ENCODE measurements around the gene SLC25A19. TPM values are rescaled to one million over a fixed set of nuclear protein-coding genes. Genes with fewer than 3 reads are reported as not detected.
"Not testable (repeated sequence)": the region's sequence is repeated elsewhere in the genome, so short reads cannot be mapped to it uniquely, and the experiment has no call there.

SLC25A19 gene
- total and polyA plus RNA-seq, 2 donors (not counting 1 experiment from before 2014, with no cell fraction given), result 5.1 to 9.7 TPM

DNA sequence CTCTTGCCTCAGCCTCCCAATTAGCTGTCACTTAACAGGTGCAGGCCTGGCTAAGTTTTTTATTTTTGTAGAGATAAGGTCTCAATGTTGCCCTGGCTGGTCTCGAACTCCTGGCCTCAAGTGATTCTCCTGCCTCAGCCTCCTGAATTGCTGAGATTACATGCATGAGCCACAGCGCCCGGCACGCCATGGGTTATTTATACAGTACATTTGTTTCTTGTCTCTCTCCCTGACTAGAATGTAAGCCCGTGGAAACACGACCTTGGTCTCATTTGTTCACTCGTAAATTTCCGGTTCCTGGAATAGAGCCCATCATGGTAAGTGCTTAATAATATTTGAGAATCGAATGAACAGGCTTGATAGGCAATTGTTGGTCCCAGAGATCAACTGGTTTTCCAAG, 2.0 kb downstream of the SLC25A19 start:
- Histone ChIP-seq H3K27me3 (ENCODE audit: control insufficient read depth, insufficient read depth, low read length) (no peaks in the 10 kb centered on the region), H3K79me2 (ENCODE audit: control insufficient read depth, insufficient read depth, low read length) (no peaks in the 10 kb centered on the region), H3K4me2 (ENCODE audit: extremely low read depth, insufficient read depth, low read length) (no peak overlapping the region), H2AFZ (ENCODE audit: low read length) (no peak overlapping the region), H3K4me3 (replicated peaks in 1 of 4; ENCODE audit: control extremely low read depth in 1 of 4, insufficient read depth in 1 of 4, low read depth in 3 of 4, low read length in 4 of 4) (no peak overlapping the region), H3K9me3 (ENCODE audit: control insufficient read depth, insufficient read depth, low read depth, low read length) (no peaks in the 10 kb centered on the region), H3K27ac (ENCODE audit: insufficient read depth, low read length) (no peak overlapping the region), H3K36me3 (ENCODE audit: control insufficient read depth, insufficient read depth, low read length) (peaks cover 4% of the 10 kb centered on the region), H3K9ac (ENCODE audit: insufficient read depth, low read length) (no peak overlapping the region), H3K4me1 (ENCODE audit: control insufficient read depth, extremely low read depth, insufficient read depth, low read length) (no peaks in the 10 kb centered on the region), H4K20me1 (ENCODE audit: control insufficient read depth, extremely low read depth, insufficient read depth, low read length) (no peaks in the 10 kb centered on the region)
- DNase-seq (ENCODE audit: low read depth in 2 of 2), result no peak
- TF ChIP-seq EZH2 (IDR thresholded peaks at IDR 0.05; ENCODE audit: low read length, missing control alignments), result no peak
- TF ChIP-seq, protein P1, sequence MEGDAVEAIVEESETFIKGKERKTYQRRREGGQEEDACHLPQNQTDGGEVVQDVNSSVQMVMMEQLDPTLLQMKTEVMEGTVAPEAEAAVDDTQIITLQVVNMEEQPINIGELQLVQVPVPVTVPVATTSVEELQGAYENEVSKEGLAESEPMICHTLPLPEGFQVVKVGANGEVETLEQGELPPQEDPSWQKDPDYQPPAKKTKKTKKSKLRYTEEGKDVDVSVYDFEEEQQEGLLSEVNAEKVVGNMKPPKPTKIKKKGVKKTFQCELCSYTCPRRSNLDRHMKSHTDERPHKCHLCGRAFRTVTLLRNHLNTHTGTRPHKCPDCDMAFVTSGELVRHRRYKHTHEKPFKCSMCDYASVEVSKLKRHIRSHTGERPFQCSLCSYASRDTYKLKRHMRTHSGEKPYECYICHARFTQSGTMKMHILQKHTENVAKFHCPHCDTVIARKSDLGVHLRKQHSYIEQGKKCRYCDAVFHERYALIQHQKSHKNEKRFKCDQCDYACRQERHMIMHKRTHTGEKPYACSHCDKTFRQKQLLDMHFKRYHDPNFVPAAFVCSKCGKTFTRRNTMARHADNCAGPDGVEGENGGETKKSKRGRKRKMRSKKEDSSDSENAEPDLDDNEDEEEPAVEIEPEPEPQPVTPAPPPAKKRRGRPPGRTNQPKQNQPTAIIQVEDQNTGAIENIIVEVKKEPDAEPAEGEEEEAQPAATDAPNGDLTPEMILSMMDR (conservative IDR thresholded peaks at IDR 0.05 in 1 of 2, IDR thresholded peaks at IDR 0.05 in 1 of 2; ENCODE audit: low read depth in 1 of 2, low read length in 2 of 2), result no peak

DNA sequence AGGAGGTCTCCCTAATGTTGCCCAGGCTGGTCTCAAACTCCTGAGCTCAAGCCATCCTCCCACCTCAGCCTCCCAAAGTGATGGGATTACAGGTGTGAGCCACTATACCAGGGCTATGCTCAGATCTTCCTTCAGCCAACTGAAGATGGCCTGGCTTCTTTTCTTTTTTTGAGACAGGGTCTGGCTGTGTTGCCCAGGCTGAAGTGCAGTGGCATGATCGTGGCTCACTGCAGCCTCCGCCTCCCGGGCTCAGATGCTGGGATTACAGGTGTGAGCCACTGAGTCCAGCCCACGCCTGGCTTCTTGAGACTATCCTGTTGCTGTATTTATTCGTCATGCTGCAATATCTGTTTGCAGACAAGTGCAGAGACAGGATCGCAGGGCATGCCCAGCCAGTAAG, 4.1 kb downstream of the SLC25A19 start:
- no peaks in the 10 kb centered on the region for H3K9me3 ChIP-seq (ENCODE audit: control insufficient read depth, insufficient read depth, low read depth, low read length)
- peaks cover 5% of the 10 kb centered on the region for H3K36me3 ChIP-seq (ENCODE audit: control insufficient read depth, insufficient read depth, low read length)
- TF ChIP-seq EZH2 (IDR thresholded peaks at IDR 0.05; ENCODE audit: low read length, missing control alignments), result no peak
- TF ChIP-seq, protein P1 (conservative IDR thresholded peaks at IDR 0.05 in 1 of 2, IDR thresholded peaks at IDR 0.05 in 1 of 2; ENCODE audit: low read depth in 1 of 2, low read length in 2 of 2), result no peak
- no peaks in the 10 kb centered on the region for H3K27me3 ChIP-seq (ENCODE audit: control insufficient read depth, insufficient read depth, low read length)
- no peaks in the 10 kb centered on the region for H3K79me2 ChIP-seq (ENCODE audit: control insufficient read depth, insufficient read depth, low read length)
- no peak overlapping the region for H2AFZ ChIP-seq (ENCODE audit: low read length)
- no peak overlapping the region for H3K27ac ChIP-seq (ENCODE audit: insufficient read depth, low read length)
- H4K20me1 ChIP-seq (ENCODE audit: control insufficient read depth, extremely low read depth, insufficient read depth, low read length), result no peaks in the 10 kb centered on the region
- no peak overlapping the region for H3K4me2 ChIP-seq (ENCODE audit: extremely low read depth, insufficient read depth, low read length)
- no peak overlapping the region for H3K4me3 ChIP-seq (replicated peaks in 1 of 4; ENCODE audit: control extremely low read depth in 1 of 4, insufficient read depth in 1 of 4, low read depth in 3 of 4, low read length in 4 of 4)
- H3K4me1 ChIP-seq (ENCODE audit: control insufficient read depth, extremely low read depth, insufficient read depth, low read length), result no peaks in the 10 kb centered on the region
- no peak for DNase-seq (ENCODE audit: low read depth in 2 of 2)
- no peak overlapping the region for H3K9ac ChIP-seq (ENCODE audit: insufficient read depth, low read length)

DNA sequence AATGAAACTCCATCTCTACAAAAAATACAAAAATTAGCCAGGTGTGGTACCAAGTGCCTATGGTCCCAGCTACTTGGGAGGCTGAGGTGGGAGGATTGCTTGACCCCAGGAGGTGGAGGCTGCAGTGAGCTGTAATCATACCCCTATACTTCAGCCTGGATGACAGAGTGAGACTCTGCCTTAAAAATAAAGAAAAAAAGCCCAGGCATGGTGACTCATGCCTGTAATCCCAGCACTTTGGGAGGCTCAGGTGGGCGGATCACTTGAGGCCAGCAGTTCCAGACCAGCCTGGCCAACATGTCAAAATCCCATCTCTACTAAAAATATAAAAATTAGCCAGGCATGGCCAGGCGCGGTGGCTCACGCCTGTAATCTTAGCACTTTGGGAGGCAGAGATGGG, 9.0 kb downstream of the SLC25A19 start:
- not testable (repeated sequence) for H3K4me2 ChIP-seq (ENCODE audit: extremely low read depth, insufficient read depth, low read length); H2AFZ ChIP-seq (ENCODE audit: low read length); H3K79me2 ChIP-seq (ENCODE audit: control insufficient read depth, insufficient read depth, low read length); H3K4me3 ChIP-seq (replicated peaks in 1 of 4; ENCODE audit: control extremely low read depth in 1 of 4, insufficient read depth in 1 of 4, low read depth in 3 of 4, low read length in 4 of 4); H3K36me3 ChIP-seq (ENCODE audit: control insufficient read depth, insufficient read depth, low read length); DNase-seq (ENCODE audit: low read depth in 2 of 2); H3K9me3 ChIP-seq (ENCODE audit: control insufficient read depth, insufficient read depth, low read depth, low read length); H3K9ac ChIP-seq (ENCODE audit: insufficient read depth, low read length); H3K27me3 ChIP-seq (ENCODE audit: control insufficient read depth, insufficient read depth, low read length); H4K20me1 ChIP-seq (ENCODE audit: control insufficient read depth, extremely low read depth, insufficient read depth, low read length); H3K27ac ChIP-seq (ENCODE audit: insufficient read depth, low read length); H3K4me1 ChIP-seq (ENCODE audit: control insufficient read depth, extremely low read depth, insufficient read depth, low read length)

Measured in fibroblast of lung (primary cell).